ENCODE measurements around the gene ALOX5.
"Not testable (repeated sequence)": the region's sequence is repeated elsewhere in the genome, so short reads cannot be mapped to it uniquely, and the experiment has no call there.

The ALOX5 gene

DNA sequence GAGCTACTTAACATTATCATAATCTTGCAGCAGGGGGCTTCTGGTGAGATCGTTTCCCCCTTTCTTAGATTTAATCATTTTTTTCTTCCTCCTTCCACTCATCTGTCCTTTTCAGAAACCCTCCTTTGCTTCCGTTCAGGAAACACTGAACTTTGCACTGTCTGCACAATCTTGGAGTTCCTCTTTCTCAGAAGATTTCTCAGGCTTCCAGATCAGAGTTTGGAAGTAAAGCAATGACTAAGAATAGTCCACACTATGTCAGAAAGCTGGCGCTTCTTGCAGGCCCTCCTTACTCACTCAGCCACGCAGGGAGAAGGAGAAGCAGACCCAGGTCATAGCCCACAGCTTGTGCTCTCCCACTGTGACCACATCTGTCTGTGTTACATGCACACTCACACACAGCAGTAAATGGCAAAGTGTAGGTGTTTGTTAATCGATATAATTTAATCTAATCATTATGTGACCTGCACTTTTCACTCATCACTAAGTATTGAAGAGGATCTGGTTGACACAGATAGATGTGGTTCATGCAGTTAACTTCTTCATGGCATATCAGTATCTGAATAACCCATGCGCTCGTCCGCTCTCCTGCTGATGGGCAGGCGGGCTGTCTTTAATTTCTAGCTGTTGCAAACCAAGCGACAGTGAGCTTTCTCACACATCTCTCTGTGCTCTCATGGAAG, 30.2 kb downstream of the ALOX5 start:
- no peak overlapping the region for H3K4me3 ChIP-seq (ENCODE audit: low read depth, low read length)

GRCh38 chr10:45404770-45405120, 30.7 kb downstream of the ALOX5 start:
- no peak overlapping the region for H3K4me3 ChIP-seq (ENCODE audit: low read depth, low read length)

DNA sequence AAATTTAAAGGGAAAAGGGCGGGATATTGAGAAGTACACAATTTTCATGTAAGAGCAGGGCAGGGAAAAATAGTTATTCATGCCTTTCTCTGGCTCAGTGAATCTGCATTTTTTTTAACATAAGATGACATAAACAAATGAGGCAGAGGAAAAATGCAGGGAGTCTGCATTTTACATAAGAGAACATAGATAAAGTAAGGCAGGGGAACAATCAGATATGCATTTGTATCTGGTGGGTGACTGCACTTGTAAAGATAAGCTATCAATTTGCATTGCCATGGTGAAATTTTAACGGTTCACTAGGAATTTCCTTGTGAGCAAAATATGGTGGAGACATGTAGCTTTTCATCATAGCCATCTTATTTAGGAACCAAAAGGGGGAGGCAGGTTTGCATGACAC, 33.5 kb downstream of the ALOX5 start:
- H3K4me3 ChIP-seq (ENCODE audit: low read depth, low read length): no peak overlapping the region

DNA sequence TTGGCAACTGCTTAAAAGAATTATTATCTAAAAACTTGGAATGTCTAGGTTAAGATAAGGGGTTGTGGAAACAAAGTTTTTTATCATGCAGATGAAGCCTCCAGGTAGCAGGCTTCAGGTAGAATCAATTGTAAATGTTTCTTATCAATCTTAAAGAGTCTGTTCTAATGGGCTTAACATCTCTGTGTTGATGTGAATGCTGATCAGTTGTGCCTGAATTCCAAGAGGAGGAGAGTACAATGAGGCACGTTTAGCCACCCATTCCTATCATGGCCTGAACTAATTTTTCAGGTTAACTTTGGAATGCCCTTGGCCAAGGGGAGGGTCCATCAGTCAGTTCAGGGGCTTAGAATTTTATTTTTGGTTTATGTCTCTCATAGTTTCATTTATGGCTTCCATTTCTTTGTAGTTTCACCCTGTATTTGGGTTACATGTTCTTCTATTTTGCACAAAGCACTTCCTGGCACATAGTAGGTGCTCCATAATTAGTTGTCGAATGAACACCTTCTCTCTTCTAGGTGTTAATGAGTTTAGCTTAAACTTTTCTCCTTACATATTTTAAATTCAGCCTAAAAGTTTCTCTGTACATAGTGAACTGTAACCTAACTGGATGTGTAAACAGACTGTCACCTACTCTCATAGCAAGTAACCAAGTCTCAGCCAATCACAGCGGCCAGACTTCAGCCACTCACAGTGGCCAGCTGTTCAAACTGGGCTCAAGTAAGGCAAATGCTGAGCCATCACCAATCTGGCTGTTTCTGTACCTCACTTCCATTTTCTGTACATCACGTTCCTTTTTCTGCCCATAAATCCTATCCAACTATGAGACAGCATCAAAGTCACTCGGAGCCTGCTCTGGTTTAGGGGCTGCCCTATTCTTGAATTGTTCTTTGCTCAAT, 34.7 kb downstream of the ALOX5 start:
- no peak overlapping the region for H3K4me3 ChIP-seq (ENCODE audit: low read depth, low read length)

GRCh38 chr10:45409347-45409746, 35.3 kb downstream of the ALOX5 start:
- not testable (repeated sequence) for H3K4me3 ChIP-seq (ENCODE audit: low read depth, low read length)

GRCh38 chr10:45409782-45410181, 35.8 kb downstream of the ALOX5 start:
- no peak overlapping the region for H3K4me3 ChIP-seq (ENCODE audit: low read depth, low read length)

DNA sequence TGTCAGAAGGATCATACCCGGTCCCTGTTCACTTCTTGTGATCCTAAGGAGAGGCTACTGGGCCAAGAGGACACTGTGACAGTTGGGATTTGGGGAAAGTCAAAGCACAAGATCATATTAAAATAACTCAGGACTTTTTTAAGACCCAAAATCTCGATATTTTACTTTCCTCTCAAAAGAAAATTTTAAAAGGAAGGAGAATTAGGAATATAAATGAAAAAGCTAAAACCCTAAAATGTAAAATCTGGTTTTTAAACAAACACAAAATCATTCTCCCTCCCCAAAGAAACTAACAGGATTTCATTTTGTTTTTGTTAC, 36.4 kb downstream of the ALOX5 start:
- no peak overlapping the region for H3K4me3 ChIP-seq (ENCODE audit: low read depth, low read length)

DNA sequence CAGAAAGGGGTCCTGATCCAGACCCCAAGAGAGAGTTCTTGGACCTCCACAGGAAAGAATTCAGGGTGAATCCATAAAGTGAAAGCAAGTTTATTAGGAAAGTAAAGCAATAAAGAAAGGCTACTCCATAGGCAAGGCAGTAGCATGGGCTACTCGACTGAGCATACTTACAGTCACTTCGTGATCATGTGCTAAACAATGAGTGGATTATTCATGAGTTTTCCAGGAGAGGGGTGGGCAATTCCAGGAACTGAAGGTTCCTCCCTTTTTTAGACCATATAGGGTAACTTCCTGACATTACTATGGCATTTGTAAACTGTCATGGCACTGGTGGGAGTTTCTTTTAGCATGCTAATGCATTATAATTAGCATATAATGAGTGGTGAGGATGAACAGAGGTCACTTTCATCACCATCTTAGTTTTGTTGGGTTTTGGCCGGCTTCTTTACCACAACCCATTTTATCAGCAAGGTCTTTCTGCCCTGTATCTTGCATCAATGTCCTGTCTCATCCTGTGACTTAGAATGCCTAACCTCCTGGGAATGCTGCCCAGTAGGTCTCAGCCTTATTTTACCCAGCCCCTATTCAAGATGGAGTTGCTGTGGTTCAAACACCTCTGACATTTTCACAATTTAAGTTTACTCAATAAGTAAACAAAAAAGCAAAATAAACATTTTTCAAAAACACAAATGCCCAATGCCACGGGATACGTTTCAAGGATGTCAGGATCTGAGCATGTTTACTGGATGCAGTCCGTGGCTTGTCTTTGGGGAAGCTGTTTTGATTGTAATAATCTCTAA, 37.0 kb downstream of the ALOX5 start:
- H3K4me3 ChIP-seq (ENCODE audit: low read depth, low read length): no peak overlapping the region

DNA sequence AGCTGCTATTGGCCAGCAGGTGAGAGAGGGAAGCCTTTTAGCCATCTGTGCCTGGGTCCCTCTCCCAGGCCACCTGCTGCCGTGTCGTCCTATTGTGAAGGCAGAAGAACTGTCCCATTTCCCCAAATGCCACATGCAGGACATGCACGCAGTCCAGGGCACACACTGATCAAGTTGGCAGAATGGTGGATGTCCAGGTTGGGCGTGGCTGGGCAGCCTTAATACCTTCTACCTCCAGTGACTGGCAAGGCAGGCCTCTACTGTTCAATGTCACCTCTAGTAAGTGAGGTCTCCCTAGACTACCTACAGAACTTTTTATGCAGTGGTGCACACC, 37.6 kb downstream of the ALOX5 start:
- H3K4me3 ChIP-seq (ENCODE audit: low read depth, low read length): no peak overlapping the region

DNA sequence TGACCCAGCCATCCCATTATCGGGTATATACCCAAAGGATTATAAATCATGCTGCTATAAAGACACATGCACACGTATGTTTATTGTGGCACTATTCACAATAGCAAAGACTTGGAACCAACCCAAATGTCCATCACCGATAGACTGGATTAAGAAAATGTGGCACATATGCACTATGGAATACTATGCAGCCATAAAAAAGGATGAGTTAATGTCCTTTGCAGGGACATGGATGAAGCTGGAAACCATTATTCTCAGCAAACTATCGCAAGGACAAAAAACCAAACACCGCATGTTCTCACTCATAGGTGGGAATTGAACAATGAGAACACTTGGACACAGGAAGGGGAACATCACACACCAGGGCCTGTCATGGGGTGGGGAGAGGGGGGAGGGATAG, 41.0 kb downstream of the ALOX5 start:
- H3K4me3 ChIP-seq (ENCODE audit: low read depth, low read length): not testable (repeated sequence)

GRCh38 chr10:45416603-45417002, 42.6 kb downstream of the ALOX5 start:
- no peak overlapping the region for H3K4me3 ChIP-seq (ENCODE audit: low read depth, low read length)

- no peak overlapping the region for H3K4me3 ChIP-seq (ENCODE audit: low read depth, low read length)
Measured at GRCh38 chr10:45417746-45418145, 43.7 kb downstream of the ALOX5 start.

DNA sequence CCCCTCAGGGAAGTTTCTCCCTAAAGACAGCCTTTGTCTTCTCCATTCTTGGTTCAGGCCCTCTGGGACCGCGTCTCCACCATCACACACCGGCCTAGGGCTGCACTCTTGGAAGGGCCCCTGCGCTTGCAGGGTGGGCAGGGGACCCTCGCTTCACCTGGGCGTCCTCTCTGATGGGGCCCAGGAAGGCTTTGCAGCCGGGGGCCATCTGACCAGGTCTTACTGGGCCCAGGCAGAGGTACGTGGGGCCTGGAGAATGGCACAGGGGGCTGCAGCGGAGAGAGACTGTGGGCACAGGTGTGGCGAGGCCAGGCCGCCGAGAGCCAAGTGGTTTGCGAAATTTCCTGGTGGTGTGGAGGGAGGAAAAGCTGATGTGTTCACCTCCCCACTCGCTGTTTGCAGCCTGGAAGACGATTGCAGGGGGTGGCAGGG, 44.4 kb downstream of the ALOX5 start:
- peak overlapping the region; percentile 52 for H3K4me3 ChIP-seq (ENCODE audit: low read depth, low read length)

- peak overlapping the region; percentile 52 for H3K4me3 ChIP-seq (ENCODE audit: low read depth, low read length)
Measured at GRCh38 chr10:45418849-45419675, 45.0 kb downstream of the ALOX5 start.

- H3K4me3 ChIP-seq (ENCODE audit: low read depth, low read length): peak overlapping the region; percentile 52
Measured at GRCh38 chr10:45419676-45420025, 45.6 kb downstream of the ALOX5 start.

DNA sequence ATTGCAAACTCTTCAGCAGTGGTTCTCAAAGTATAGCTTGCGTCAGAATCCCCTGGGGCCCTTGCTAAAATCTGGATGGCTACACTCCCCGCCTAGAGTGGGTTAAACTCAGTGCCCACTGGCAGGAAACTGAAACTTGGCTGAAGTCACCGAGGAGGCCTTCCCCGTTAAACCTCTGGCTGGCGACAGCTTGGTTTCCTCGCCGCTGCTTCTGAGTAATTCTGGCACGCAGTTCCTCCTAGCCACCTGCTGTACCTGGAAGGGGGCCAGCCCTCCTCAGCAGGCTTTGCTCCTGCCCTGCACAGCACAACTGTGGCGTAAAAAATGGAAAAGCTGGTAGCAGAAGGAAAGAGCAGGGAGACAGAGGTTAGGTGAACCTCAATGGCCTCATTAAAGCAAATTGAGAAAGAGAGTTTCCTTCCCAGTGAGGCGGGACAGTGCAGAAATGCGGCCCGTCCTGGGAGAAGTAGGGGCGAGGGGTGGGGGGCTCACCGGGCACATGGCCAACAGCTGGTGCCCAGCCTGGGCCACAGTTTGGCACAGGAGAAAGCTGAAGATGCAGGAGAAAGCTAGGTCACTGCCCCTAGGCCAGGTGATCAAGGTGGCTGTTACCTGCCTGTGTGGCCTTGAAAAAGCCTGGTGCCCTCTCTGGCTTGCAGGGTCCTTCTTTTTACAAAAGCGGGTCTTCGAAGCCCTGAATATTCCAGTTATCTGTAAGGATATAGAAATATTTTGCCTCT, 46.6 kb downstream of the ALOX5 start:
- H3K4me3 ChIP-seq (ENCODE audit: low read depth, low read length): no peak overlapping the region

DNA sequence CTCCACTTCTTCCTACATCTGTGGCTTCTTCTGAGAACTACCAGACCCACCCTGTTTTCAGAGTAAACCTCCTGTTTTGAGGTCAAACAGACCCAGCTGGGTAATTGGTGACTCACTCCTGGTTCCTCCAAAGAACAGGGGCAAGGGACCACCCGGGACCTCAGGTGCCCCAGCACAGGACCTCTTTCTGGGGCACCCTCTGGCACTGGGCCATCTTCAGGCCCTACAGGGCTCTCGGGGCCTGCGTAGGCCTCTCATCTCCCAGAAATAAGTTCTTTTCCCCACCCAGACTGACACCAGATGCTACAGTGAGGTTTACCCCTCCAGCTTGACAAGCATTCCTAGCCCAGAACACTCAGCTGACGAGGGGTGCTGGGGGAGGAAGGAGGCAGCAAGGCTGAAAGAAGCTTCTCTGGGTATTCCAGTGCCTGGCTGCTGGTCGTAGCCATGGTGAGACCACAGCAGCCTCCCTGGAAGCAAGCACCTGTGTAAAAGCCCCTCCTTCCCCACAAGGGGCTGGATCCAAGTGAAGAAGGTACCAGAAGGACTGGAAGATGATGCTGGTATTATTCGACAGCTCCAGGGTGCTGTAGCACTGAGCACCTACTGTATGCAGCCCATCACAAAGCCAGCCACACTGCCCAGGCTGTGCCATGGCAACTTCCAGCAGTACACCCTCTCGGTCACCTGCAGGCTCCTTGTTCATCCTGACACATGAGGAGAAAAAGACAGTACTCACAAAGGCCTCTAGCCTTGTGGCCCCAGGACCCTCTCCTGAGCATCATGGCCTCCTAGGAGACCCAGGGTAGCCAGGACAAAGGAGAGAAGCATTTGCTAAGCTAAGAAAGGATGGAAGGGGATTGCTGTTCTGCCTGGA, 47.4 kb downstream of the ALOX5 start:
- H3K4me3 ChIP-seq (ENCODE audit: low read depth, low read length): no peak overlapping the region

DNA sequence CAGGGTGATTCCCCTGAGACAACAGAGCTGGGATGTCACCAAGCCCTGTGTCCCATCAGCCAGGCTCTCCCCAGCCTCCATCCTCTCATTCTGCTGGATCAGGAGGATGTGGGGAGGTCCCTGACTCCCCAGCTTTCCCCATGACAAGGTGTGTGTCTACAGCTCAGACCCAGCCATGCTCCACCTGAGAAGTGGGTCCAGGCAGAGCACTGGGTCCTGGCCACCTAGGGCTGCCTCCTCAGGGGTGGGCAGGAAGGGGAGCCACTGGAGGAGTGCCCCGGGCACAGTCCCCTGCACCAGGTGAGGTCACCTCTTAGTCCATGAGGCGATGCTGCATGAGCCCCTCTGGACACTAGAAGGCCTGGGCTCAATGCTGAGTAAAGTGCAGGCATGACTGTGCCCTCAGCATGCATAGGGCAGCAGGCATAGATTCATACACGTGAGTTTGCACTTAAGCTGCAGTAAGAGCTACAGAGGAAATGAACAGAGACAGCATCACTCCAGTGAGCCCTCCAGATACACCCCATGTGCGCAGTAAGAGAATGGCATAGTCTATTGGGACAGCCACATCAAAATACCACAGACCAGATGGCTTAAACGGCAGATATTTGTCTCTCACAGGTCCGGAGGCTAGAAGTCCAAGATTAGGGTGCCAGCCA, 48.3 kb downstream of the ALOX5 start:
- no peak overlapping the region for H3K4me3 ChIP-seq (ENCODE audit: low read depth, low read length)
